NCI-H2171 treated with DMSO at 0.1 percent for 48 hours (cell line): ENCODE data around the gene CYP2B6.
"Not testable (repeated sequence)": the region's sequence is repeated elsewhere in the genome, so short reads cannot be mapped to it uniquely, and the experiment has no call there.

Experiments used
- DNase-seq: peaks from one replicate; lab custom pipeline; 2025; lab: John Stamatoyannopoulos, UW

The CYP2B6 gene

DNA sequence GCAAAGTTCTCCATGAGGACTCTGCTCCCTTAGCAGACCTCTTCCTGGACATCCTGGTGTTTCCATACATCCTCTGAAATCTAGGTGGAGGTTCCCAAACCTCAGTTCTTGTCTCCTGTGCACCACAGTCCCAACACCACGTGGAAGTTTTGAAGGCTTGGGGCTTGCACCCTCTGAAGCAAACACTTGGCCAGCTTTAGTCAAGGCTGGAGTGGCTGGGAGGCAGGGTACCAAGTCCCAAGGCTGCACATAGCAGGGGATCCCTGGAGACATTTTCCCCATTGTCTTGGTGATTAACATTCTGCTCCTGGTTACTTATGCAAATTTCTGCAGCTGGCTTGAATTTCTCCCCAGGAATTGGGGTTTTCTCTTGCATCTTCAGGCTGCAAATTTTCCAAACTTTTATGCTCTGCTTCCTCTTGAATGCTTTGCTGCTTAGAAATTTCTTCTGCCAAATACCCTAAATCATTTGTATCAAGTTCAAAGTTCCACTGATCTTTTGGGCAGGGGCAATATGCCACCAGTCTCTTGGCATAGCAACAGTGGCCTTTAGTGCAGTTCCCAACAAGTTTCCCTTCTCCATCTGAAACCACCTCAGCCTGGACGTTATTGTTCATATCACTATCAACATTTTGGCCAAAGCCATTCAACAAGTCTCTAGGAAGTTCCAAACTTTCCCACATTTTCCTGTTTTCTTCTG, 10.2 kb upstream of the CYP2B6 start:
- DNase-seq = not testable (repeated sequence)

DNA sequence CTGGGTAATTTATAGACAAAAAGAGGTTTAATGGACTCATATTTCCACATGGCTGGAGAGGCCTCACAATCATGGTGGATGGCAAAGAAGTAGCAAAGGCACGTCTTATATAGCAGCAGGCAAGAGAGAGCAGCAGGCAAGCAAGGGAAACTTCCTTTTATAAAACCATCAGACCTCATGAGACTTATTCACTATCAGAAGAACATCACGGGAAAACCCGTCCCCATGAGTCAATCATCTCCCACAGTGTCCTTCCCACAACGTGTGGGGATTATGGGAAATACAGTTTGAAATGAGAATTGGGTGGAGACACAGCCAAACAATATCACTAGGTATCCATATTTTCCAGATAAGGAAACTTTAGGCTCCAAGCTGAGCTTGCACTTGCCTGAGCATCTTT, 9.5 kb upstream of the CYP2B6 start:
- no peak for DNase-seq

DNA sequence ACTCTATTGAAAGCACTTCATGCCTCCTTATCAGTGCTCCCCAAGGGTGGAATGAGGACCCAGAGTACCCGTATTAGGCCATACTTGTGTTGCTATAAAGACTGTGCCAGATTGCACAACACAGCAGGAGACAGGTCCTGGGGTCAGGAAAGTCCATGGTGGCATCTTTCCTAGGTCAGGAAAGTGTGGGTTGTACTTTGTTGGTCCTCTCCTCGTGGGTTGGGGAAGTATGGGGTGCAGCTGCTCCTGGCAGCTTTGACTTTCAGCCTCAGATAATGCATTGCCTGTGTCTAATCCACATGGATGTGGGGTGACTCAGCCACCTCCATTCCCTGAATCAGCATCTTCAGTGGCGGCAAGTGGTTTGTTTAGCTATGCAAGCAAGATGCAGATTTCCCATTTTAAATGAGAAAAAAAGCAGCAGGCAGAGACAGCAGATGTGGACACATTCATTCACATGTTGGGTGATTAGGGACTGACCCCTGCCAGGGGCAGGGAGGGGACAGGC, 8.4 kb upstream of the CYP2B6 start:
- no peak for DNase-seq

DNA sequence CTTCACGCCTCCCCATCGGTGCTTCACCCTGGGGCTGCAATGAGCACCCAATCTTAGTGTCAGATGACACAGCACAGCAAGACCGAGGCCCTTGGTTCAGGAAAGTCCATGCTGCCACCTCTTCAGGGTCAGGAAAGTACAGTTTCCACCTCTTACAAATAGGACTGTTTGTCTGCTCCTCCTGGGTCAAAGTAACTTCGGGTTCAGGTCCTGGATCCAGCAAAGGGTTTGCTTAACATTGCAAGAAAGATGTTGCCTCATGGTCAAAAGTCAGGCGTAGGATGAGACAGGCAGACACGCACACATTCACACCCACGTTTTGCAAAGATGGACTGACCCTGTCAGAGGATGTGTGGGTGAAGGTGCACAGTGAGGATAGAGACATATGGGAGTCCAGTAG, 1.6 kb upstream of the CYP2B6 start:
- no peak for DNase-seq

DNA sequence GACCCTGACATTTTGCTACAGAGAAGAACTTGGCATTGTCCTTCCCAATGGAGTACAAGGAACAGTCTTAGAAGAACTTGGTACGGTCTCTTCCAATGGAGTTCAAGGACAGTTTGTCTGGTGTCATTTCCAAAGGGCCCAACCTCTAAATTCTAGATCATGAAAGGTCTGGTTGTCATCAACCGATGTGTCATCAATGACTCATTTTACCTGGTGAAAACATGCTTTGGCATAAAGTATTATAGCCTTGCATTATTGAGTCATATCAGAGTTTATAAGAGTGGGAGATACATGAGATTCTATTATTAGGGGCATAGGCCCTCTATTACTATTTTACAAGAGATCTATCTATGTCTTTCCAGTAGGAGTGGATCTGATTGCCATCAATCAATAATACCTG, 4.3 kb downstream of the CYP2B6 start:
- DNase-seq = no peak

DNA sequence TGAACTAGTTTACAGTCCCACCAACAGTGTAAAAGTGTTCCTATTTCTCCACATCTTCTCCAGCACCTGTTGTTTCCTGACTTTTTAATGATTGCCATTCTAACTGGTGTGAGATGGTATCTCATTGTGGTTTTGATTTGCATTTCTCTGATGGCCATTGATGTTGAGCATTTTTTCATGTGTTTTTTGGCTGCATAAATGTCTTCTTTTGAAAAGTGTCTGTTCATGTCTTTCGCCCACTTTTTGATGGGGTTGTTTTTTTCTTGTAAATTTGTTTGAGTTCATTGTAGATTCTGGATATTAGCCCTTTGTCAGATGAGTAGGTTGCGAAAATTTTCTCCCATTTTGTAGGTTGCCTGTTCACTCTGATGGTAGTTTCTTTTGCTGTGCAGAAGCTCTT, 7.9 kb downstream of the CYP2B6 start:
- not testable (repeated sequence) for DNase-seq

DNA sequence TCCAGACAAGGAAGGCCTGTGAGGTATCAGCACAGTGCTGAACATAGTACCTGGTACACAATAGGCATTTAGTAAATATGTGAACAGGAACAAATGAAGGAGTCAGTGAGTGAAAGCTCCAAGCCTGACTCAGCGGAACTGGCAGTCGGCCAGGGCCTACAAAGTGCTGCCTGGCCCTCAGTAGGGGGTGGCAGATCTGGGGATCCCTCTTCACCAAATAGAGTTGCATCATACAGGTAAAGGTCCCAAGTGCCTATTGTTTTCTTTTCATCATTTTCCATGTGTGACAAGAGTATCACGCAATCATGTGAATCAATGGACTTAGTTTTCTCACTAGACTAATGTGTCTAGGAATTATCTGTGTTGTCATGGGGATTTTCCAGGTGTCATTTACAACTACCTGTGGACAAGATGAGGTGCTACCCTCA, 9.2 kb downstream of the CYP2B6 start:
- DNase-seq = no peak

DNA sequence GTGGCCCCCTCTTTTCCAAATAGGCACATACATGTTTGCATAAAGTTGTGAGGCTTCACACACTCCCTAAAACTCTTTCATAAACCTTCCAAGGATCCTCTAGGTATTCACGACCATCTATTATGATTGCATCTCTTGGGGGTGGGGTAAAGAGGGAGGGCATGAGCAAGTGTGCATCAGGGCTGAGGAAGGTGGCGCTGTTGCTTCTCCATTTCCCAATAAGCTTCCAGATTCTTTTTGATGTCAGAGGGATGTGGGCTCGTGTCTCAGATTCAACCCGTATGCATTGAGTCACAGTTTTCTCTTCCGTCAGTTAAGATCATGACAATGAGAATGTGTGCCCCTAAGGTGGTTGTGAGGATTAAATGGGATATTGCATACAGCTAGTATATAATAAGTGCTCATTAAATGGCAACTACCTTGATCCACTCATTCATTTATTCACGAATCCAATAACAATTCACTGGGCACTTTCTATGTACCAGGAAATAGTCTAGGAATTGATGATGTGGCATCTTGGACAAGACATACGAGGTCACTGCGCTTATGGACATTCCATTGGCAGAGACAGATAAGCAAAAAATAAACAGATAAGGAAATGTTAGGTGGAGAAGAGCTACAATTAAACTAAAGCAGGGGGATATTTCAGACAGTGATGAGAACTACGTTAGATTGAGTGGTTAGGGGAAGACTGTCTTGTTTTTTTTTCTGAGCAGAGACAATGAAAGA, 10.3 kb downstream of the CYP2B6 start:
- DNase-seq = no peak

DNA sequence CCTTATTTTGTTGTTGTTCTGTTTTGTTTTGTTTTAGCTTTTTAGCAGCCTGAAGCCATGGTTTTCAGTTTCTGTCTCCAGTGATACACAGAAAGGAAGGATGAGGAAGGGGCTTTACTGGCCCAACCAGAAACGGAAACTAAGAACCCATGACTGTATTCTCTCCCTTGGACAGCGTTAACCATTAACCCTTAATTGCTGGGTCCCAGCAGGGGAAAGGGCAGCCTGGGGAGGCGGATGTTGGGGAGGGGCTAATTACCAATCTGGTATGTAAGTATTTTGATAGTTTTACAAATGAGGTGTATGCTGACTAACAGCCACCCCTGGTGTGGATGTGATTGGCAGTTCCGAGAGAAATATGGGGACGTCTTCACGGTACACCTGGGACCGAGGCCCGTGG, 12.6 kb downstream of the CYP2B6 start:
- not testable (repeated sequence) for DNase-seq

DNA sequence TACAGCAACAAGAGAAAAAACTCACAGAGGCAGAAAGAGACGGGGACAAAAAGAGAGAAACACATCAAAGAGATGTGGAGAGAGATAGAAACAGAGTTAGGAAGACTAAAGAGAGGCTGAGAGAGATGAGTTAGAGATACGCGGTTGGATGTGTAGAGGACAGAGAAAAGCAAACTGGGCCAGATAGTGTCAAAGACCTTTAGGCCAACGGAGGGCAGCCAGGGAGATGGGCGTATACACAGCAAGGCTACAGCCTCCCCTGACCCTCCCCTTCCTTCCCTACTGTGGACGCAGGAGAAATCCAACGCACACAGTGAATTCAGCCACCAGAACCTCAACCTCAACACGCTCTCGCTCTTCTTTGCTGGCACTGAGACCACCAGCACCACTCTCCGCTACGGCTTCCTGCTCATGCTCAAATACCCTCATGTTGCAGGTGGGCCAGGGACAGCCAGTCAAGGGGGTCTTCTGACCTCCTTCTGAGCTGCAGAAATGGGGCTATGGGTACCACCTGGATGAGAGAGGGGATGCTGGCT, 18.7 kb downstream of the CYP2B6 start:
- no peak for DNase-seq

DNA sequence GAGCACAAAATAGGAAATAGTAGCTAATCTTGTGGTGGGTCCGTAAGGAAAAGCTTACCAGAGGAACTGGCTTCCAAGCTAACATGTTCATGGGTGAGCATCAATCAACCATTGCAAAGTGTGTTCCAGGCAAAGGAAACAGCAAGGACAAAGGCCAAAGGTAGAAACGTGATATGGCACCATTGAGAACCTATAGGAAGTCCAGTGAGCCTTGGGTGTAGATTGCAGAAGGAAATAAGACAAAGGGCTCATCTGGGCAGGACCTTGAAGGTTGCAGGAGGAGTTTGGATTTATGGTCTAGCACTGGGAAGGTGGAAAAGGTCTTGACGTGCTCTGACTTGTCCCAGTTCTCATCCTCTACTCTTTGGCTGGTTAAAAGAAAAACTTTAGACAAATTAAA, 22.3 kb downstream of the CYP2B6 start:
- no peak for DNase-seq

DNA sequence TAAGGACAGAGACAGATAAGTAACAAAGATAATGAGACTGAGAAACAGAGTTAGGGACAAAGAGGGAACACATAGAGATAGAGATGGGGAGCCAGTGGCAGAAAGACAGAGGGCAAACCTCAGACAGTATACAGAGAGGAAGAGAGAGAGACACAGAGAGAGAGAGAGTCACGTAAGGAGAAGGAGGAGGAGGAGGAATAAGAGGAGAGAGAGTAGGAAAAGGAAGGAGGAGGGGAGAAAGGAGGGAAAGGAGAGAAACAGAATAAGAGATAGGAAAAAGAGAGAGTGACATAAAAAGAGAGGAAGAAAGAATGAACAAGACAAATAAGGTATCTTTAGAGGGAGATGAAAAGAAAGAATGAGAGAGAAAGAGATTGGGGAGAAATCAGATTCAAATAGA, 23.6 kb downstream of the CYP2B6 start:
- DNase-seq = no peak

DNA sequence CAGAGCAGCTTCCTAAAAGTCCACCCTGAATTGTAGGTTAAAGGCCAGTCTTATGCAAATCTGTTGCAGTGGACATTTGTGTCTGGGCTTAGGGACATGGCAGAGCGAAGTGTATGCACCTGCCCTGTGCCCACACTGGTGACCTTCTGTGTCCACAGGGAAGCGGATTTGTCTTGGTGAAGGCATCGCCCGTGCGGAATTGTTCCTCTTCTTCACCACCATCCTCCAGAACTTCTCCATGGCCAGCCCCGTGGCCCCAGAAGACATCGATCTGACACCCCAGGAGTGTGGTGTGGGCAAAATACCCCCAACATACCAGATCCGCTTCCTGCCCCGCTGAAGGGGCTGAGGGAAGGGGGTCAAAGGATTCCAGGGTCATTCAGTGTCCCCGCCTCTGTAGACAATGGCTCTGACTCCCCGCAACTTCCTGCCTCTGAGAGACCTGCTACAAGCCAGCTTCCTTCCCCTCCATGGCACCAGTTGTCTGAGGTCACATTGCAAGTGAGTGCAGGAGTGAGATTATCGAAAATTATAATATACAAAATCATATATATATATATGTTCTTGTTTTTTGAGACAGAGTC, 25.5 kb downstream of the CYP2B6 start:
- DNase-seq = no peak

DNA sequence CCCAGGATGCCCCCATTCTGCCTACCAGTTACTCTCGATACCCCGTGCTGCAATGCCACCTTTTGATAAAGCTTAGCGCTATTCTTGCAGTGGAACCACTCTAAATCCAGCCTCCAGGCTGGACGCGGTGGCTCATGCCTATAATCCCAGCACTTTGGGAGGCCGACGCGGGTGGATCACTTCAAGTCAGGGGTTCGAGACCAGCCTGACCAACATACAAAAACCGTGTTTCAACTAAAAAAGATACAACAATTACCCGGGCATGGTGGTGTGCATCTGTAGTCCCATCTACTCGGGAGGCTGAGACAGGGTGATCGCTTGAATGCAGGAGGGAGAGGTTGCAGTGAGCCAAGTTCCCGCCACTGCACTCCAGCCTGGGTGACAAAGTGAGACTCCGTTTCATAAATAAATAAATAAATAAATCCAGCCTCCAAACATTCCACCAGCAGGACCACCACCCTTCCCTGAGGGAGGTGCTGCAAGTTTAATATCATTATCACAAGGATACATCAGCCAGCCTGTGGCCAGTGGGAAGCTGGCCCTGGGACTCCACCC, 27.7 kb downstream of the CYP2B6 start:
- no peak for DNase-seq

DNA sequence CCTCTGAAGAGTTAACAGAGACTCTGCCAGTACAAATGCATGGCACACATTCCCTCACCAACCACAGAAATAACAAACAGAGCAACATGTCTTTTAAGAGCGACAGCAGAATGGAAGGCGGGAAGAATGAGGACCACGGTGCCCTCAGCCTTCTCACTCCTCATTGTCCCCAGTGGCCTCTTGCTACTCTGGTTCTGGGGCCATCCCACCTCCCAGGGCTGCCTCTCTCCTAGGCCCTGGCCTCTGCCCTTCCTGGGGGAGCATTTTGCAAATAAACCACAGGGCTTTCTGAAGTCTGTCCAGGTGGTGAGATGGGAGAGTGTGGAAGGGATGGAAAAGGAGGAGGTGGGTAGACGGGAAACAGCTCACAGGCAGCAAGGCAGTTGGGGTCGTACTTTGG, 28.3 kb downstream of the CYP2B6 start:
- DNase-seq = no peak

DNA sequence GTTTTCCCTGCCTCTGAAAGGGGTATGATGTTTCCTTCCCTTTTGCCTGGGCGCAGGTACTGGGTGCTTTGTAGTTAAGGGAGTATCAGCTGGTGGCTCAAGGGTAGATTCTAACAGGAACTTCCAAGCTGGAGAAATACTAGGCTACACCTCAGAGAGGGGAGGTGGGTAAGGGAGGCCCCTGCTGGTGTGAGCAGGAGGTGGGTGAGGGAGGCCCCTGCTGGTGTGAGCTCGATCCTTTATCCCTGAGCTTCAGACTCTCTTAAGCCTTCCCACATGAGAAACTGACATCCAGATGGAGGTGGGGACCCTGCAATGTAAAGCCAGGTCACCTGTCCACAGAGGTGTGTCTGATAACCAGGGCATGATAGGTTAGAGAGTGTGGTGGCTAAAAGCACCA, 32.1 kb downstream of the CYP2B6 start:
- no peak for DNase-seq

DNA sequence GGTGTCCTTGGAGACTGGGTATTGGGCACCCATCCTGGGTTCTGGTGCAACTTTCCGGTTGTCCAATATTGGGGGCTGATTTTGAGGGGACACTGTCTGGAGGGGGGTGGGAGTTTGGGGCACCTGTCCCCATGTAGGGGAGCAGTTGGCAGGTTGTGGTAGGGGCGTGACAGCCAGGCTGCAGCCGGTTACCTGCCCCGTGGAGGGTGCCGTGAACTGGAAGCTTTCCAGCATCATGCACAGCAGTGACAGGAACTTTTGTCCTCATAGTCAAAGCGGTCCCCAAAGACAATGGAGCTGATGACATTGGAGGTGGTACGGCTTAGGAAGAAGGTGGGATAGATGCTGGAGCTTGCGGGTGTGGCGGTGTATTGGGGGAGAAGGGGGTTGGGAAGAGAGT, 34.3 kb downstream of the CYP2B6 start:
- DNase-seq = no peak

DNA sequence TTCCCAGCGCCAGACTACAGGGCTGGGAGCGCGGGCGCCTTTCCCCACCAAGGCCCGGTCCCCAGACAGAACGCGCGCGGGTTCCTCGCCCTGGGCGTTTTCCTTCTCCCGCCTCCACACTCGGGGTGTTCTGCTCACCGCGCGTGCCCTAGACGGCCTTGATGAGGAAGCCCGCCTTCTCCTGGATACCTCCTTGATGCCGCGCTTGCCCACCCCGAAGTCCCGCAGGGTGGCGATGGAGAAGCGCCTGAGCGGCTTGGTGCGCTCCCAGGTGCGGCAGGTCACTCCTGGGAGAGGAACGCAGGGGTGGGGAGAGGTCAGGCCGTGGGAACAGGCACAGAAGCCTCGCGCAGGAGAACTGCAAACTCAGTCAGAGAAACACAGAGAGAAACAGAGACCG, 34.8 kb downstream of the CYP2B6 start:
- DNase-seq = no peak

DNA sequence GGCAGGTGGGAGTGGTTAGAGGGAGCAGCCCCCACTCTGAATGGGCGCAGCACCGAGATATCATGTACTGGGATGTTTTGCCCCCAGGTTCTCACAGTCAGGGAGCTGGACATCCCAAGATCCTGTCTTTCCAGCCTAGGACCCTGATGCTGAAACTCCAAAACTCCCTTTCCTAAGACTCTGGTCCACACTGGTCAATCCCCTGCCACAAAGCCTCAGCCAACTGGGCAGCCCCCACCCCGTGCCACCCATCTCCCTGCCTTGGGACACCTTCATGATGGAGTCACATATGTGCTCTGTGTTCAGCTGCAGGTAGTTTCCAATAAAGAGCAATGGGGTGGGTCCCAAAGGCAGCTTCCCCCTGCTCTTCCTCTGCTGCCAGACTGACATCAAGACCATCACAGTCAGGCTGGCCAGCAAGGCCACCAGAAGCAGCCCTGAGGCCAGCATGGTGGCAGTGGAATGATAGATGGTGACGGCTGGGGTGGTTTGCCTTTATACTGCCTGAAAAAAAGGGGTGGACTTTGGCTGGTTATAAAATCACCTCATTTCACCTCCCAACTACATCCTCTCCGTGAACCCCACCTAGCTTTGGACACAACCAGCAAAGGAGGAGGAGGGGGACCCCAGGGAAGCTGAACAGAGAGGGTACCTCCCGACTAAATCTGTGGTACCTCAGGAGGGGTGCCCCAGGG, 36.3 kb downstream of the CYP2B6 start:
- no peak for DNase-seq

DNA sequence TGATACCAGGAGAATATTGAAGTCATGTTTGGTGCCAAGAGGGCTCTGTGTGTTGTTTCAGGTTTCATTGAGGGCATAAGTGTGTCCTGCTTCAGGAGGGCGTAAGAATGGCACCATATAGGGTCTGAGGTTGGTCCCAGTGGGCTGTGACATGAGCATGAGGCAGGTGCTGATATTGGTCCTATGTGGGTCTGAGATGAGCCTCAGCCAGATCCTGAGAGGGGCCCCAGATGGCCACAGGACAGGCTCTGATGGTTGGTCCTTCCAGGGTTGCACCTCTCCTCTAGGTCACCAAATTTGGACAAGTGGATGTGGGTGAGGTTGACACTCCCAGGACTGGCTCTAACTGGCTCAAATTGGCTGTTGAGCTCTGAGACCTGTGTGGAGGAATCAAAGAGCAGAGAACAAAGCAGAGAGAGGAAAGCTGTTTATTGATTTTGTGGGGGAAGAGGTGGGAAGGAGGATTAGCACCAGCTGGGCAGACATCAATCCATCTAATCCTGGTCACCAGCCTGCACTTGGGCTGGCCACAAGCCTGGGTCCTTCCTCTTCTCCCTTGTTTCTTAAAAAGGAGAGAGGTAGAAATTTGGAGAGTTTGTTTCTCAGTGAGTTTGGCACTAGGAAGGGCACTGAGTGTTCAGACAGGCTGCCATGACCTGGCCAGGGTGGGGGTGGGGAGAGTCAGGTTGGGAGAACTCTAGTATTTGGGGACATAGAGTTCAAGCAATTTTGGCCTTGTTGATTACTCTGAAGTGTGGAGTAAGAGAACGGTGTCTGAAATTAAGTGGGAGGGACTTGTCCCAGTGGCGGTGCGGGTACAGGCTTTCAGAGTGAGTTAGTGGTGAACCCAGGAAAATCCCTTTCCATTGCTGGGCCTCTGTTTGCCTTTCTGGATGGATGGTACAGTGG, 38.7 kb downstream of the CYP2B6 start:
- no peak for DNase-seq

DNA sequence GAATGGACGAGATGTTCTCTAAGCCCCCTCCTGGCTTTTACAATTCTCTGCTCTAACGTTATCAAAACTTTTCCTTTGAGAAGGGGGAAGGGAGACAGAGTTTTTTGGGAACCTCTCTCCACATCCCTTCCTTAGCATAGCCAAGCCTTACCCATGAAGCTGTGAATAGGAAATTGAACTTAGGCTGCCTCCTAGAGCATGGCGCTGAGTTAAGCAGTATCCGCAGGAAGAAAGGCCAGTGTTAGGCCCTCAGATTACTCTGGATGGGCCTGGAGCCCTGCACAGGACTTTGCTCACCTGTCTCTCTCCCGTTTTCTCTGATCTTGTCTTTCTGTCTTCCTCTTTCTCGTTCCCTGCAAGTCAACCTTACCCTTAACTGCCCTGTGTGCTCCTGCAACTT, 39.6 kb downstream of the CYP2B6 start:
- no peak for DNase-seq
